PFSK-1 (cell line): ENCODE results near the gene USP35.

Experiments
- POLR2AphosphoS5 ChIP-seq: IDR thresholded peaks from 2 replicates; pipeline ENCODE4 v1.6.1; 2012; ENCODE audit warnings: low read depth, mild to moderate bottlenecking, control low read depth, low read length, moderate library complexity
- SIN3A ChIP-seq: IDR thresholded peaks from 2 replicates; pipeline ENCODE4 v1.6.1; 2012; ENCODE audit warnings: mild to moderate bottlenecking, low read length, moderate library complexity, borderline replicate concordance; ENCODE audit not compliant: insufficient read depth
- TAF1 ChIP-seq: IDR thresholded peaks from 2 replicates; pipeline ENCODE4 v1.6.1; 2012; ENCODE audit warnings: low read length, control low read depth, borderline replicate concordance; ENCODE audit not compliant: insufficient read depth
- TF ChIP-seq, protein P1 (sequence below), 2 experiments: IDR thresholded peaks; 2 replicates each; pipeline versions ENCODE4 v1.6.1 to v1.8.0; 2011 to 2012; ENCODE audit warnings: low read depth in 2 of 2, low read length in 2 of 2, control low read depth in 1 of 2, inconsistent platforms in 1 of 2, mild to moderate bottlenecking in 1 of 2, moderate library complexity in 1 of 2; ENCODE audit not compliant: insufficient read depth in 1 of 2

DNA sequence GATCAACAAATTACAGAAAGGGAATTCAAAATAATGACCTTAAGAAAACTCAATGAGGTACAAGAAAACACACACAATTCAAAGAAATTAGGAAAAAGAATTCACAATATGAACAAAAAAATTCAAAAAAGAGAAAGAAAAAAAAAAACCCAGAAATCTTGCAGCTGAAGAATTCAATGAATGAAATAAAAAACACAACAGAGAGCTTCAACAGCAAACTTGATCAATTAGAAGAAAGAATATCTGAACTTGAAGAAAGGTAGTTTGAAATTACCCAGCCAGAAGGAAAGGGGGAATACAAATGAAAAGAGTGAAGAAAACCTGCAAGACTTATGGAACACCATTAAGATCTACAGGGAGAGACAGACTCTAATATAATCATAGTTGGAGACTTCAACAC is 52.8 kb downstream of the USP35 start:
- TF ChIP-seq, protein P1, sequence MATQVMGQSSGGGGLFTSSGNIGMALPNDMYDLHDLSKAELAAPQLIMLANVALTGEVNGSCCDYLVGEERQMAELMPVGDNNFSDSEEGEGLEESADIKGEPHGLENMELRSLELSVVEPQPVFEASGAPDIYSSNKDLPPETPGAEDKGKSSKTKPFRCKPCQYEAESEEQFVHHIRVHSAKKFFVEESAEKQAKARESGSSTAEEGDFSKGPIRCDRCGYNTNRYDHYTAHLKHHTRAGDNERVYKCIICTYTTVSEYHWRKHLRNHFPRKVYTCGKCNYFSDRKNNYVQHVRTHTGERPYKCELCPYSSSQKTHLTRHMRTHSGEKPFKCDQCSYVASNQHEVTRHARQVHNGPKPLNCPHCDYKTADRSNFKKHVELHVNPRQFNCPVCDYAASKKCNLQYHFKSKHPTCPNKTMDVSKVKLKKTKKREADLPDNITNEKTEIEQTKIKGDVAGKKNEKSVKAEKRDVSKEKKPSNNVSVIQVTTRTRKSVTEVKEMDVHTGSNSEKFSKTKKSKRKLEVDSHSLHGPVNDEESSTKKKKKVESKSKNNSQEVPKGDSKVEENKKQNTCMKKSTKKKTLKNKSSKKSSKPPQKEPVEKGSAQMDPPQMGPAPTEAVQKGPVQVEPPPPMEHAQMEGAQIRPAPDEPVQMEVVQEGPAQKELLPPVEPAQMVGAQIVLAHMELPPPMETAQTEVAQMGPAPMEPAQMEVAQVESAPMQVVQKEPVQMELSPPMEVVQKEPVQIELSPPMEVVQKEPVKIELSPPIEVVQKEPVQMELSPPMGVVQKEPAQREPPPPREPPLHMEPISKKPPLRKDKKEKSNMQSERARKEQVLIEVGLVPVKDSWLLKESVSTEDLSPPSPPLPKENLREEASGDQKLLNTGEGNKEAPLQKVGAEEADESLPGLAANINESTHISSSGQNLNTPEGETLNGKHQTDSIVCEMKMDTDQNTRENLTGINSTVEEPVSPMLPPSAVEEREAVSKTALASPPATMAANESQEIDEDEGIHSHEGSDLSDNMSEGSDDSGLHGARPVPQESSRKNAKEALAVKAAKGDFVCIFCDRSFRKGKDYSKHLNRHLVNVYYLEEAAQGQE (IDR thresholded peaks at IDR 0.05; ENCODE audit: insufficient read depth in 1 of 2, low read depth in 2 of 2, low read length in 2 of 2): no peak
- TF ChIP-seq POLR2AphosphoS5 (no peak), TAF1 (no peak), SIN3A (no peak)
